Activated CD4-positive, CD25-positive, alpha-beta regulatory T cell treated with anti-CD3 and anti-CD28 coated beads, Interleukin-2, amount 50 U/mL, for 24 hours (primary cell): ENCODE data around the gene PWP2.

ENCODE experiments used
- ATAC-seq, 2 donors: fragments of 150-1000 bp; cut with Tn5 transposase; one replicate each; pipeline ENCODE4 v1.10.0; 2021; ENCODE audit warnings: mild to moderate bottlenecking in 1 of 2, moderate library complexity in 1 of 2

PWP2 gene

DNA sequence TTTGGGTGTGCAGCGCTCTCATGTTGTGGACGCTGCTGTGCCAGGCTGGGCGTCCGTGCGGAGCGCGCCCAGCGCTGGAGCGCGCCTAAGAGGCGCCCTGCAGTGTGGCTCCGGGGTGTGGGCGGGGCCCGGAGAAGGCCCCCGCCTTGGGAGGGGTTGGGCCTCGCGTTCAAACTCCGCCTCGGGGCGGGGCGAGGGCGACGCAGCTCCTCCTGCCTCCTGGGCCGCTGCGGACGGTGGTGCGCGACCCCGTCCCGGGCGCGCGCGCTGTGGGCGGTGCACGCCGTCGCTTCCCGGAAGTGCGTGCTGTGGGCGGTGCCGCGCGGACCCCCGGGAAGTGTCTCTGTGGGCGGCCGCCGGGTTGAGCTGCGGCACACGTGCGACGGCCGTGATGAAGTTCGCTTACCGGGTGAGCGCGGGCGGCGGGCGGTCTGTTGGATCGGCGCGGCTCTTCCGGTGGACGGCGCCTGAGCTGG, at the start of gene PWP2:
PWP2 (plus strand) TSS at position 374 of the 476 bp plus-strand sequence; CDS start at position 392, 18 bp downstream.
- ATAC-seq = peak; percentile 86 to 91

DNA sequence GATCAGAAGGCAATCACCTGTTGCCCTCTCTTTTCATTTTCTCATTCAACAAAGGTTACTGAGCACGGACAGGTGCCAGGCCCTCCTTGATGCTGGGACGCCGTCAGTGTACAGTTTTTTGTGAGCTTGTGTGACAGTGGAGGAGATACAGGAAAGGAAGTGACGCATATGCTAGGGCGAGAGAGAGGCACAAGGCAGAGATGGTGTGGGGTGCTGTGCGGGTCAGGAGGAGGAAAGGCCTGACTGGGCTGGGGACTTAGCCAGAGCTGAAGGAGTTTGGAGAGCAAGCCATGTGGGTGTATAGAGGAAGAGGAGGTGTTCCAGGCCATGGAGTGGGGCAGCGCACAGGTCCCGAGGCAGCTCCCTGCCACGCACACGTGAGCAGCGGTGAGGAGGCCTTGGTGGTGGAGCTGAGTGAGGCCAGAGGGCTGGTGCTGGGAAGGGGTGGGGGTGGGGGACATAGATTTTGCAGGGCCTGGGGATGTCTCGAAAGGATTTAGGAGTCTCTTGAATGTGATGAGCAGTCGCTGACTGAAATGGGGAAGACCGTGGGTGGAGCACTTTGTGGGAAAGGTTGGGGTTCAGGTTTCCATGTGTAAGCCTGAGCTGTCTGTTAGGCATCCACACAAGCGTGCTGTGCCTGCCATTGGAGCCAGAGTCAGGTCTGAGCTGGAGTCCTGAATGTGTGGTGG, 49.1 kb upstream of the PWP2 start:
- peak in 1 of 2 donors; percentile 43 for ATAC-seq

DNA sequence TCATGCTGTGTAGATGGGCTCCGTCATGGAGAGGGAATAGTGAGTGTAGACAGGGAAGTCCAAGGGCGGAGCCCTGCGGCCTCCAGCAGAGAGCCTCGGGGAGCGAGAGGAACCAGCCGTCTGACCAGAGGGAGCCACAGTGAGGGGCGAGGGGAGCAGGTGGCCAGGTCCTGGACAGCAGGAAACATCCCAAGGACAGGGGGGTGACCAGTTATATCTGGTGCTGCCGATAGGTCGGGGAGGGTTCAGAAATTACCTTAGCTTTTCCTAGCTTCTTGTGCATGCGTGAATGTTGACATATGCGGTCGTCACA, 48.6 kb upstream of the PWP2 start:
- peak in 1 of 2 donors; percentile 17 for ATAC-seq

DNA sequence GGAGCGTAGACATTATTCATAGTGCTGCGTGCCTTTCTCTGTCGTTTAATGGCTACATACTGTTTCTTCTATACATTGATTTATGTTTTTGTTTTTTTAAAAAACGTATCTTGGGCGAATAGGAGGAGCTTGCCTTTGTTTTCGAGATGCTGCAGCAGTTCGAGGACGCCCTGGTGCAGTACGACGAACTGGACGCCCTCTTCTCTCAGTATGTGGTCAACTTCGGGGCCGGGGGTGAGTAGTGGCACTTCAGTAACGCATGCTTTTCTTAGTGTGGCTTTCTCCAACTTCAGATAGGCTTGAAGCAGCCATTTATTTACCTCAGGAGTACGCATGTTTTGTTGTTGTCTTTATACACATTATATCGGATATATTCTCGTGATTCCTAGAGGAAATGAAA, 48.2 kb upstream of the PWP2 start:
- ATAC-seq = no peak

DNA sequence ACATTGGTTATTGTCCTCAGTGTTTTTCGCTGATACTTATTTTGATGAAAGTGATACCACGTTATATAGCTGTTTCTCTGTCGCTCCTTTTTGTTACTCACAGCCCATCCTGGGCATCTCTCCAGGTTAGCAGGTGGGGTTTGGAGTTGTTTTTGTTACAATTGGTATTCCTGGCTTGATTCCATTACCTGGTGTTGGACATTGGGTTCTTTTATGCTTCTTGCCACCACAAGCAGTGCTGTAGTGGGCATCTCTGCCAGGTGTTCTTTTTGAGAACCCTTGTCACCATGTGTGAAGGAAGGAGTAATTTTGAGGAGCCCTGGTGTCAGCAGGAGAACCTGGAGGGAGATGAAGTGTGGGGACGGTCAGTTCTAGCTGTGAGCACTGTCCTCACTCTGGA, 47.5 kb upstream of the PWP2 start:
- ATAC-seq = no peak

DNA sequence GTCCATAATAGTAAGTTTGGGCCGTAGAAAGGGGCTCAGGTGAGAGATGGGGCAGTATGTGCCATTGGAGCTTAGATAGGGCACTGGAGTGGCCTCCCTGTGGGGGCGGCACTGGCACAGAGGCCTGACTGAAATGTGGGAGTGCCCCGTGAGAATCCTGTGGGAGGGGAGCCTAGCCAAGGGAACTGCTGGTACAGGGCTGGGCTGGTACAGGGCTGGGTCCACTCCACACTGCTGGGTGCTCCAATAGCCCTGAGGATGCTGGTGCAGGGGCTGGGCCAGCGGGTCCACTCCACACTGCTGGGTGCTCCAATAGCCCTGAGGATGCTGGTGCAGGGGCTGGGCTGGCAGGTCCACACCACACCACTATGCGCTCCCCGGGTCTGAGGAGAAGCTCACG, 44.8 kb upstream of the PWP2 start:
- no peak for ATAC-seq

DNA sequence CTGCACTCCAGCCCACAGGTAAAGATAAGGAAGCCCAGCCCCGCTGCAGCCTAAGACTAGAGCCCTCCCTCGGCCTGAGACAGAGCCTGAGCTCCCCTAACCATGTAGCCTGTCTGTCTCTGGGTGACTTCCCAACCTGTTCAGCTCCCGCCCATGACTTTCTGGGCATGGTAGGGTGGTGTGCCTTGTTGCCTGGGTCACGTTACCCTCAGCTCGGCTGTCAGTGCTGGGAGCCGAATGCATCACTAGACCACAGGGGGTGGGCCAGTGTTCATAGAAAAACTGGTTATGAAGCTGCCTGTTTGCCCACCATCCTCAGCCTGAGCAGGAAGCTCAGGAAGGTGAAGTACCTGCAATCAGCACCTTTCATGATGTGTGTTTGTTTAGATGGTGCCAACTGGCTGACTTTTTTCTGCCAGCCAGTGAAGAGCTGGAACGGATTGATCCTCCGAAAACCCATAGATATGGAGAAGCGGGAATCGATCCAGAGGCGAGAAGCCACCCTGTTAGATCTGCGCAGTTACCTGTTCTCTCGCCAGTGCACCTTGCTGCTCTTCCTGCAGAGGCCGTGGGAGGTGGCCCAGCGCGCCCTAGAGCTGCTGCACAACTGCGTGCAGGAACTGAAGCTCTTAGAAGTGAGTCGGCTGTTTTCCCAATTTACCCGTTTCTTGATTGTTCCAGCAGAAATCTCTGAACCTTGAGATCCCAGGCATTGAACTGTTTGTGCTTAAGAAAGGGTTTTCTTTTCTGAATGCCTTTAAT, 43.9 kb upstream of the PWP2 start:
- no peak for ATAC-seq

DNA sequence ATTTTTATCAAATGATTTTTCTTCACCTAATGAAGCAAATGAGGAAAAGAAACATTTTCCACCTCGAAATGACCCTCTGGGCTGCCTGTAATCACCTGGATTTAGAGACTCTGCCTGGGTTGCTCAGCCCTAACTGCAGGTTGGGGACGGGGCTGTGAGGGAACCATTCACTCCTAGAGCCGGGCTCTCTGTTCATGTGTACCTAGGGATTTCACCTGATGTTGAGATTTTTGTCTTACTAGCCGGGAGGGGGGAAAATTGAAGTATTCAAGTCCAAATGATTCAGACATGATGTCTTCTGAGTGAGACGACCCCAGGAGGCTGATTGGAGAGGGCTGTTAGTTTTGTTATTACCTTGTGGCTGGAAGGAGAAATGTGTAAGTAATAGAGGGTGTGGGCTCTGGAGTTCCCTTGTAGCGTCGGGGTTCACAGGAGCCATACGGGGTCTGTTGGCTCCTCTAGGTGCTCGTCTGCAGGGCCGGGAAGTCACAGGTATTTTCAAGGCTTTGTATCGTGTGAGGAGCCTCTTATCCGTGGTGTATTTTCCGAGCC, 42.3 kb upstream of the PWP2 start:
- ATAC-seq = peak; percentile 36 to 37

DNA sequence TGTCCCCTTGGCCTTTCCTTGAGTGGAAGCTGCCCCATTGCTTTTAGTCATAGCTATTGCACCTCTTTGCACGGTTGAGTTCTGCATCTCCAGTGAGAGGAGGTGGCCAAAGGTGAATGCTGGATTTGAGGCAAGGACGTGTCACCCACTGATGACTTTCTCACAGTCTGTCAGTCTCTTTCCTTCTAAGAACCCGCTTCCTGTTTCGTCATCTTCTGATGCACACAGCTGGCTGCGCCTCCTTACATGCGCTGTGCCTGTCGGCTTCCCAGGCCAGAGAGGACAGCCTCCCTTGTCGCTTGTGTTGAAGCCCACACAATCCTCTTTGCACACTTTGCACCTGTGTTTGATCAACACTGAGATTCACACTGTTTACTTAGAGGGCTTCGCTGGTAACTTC, 41.8 kb upstream of the PWP2 start:
- peak; percentile 99 for ATAC-seq

DNA sequence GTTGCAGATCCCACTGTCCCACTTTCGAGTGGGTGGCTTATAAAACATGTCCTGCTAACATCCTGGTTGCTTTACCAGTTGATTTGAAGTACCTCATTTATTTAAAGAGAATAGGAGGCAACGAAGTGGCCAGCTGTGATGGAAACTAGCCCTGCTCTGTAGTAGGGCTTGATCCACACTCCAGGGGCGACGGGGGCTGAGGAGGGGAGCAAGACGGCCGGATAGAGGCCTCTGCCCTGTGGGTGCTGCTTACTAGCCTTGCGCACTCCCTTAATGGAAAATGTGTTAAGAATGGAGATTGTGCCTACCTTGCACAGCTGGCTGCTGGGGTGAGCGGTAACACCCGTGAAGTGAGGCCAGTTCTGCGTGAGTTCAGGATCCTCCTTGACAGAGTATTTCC, 41.1 kb upstream of the PWP2 start:
- no peak for ATAC-seq

DNA sequence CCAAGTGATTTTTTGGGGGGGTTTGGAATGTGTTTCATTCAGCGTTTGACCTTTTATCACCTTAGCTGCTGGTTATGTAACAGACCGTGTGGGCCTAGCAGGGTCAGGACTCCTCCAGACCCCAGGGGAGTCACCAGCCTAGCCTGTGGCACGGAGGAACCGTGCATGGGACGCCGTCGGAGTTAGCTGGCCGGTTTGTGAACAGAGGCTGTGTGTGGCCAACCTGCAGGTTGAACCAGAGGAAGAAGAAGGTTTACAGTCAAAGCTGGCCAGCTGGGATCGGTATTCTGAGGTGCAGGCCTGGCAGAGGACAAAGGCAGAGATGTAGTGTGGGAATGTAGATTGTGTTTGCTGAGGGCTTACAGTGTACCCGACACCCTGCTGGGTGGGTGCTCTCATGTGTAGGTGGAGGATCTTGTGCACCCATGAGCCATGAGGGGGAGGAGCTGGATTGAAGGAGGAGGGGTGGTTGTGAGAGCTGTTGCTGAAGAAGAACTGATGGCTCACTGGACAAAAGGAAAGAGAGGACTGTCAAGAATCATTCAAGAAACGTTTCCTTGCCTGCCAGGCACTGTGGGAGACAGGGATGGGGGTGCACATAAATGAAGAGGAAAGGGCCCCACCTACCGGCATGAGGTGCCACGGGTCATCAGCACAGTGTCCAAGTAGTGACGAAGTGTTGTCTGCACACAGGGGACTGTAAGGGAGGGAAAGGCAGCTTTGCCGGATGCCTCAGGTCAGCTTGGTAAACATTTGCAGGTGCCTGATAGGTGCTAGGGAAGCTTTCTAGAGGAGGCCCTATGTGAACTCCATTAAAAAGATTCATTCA, 40.0 kb upstream of the PWP2 start:
- no peak for ATAC-seq

DNA sequence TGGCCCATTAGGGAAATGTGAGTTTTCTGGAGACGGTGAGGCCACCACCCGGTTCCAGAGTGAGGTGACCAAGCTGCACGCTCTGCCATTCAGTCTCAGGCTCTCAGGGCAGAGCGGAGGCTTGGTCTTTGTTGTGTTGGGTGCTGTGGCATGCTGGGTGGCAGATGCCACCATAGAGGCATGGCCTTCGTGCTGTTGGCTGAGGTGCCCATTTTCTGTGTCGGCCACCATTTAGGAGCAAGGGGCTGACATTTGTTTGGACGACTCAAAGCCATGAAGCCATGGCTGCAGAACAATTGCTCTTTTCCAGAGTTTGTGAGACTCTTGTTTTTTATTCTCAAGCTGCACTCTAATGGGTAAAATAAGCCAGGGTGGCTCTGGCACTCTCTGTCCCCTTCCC, 36.8 kb upstream of the PWP2 start:
- ATAC-seq = no peak

DNA sequence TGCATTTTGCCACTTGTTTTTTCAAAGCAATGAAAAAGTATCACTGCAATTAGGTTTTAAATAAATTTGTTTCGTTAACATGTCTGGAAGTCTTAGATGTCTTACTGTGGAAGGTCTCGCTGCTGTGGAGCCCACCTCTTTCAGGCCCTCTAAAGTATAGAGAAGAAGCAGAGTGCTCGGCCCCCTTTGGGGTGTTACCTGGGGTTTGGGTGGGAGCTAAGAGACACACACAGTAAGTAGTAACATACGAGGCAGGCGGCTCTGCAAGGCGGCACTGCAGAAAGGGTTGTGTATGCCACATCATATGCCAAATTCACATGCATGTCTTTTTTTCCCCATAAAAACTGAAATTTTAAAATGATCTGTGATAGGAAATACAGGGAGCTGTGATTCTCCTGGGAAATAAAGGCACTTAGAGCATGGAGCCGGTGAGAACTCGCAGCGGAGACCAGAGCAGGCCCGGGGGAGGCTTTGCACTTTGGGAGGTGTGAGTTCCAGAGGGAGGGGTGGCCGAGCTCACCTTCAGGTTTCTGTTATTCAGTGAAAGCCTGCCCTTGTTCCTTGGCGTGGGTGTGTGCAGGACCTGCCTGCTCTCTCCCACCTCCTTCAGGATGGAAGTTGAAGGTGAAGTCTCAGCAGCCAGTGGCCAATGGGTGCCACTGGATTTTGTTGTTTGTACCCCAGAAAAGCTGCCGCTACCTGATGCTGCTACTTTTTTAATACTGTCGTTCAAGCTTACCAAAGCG, 35.7 kb upstream of the PWP2 start:
- no peak for ATAC-seq

DNA sequence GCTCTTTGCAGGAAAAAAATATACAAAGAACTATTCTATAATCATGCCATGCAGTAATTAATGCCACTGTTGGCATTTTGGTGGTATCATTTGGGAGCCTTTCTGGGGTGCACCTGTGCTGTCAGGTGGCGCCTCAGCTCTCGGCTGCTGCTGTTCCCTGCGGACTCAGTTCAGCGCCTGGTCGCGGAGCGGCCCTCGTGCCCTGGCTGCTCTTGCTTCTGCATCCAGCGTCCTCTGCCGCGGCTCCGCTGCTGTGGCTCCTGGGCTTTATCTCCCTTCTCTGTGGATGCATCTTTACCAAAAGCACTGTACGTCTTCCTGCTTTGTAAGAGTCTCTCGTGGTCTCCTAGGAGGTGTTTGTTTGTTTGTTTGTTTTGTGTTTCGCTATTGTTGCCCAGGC, 35.1 kb upstream of the PWP2 start:
- no peak for ATAC-seq

DNA sequence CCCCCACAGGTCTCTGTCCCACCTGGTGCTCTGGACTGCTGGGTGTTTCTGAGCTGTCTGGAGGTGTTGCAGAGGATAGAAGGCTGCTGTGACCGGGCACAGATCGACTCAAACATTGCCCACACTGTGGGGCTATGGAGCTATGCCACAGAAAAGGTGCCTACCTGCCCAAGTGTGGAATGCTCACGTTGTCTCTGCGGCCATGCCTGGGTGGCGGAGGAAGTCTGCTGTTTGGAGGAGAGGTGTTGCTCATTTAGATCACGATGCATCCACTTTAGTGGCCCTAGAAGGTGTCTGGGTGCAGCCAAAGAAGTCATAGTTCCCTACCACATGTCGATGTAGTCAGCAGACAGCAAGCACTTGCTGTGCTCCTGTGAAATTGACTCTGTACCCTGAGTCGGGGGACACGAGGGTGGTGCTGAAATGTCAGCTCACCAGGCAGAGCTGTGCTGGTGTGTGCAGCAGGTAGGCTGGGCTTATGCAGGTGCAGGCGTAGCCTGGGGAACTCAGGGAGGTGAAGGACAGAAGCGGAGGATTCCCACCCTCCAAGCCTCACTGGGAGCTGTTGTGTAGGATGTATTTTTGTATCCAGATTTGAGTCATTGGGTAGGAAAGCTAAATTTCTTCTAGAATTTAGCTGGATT, 32.8 kb upstream of the PWP2 start:
- no peak for ATAC-seq

DNA sequence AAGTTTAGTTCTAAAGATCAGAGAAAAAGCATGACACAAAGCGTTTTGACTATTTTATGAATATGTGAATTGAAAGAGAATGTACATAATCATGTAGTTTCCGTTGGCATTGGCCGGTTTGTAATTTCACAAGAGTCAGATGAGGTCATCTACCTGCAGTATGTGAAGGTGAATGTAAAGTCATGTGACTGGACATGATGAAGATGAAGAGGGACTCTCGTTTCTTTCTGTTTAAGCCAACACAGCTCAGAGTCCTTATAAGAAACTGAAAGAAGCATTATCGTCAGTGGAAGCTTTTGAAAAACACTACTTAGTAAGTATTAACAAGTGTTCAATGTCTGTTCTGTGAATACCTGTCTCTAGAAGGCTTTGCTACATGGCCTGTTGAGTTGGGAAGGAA, 30.9 kb upstream of the PWP2 start:
- peak; percentile 56 to 72 for ATAC-seq

DNA sequence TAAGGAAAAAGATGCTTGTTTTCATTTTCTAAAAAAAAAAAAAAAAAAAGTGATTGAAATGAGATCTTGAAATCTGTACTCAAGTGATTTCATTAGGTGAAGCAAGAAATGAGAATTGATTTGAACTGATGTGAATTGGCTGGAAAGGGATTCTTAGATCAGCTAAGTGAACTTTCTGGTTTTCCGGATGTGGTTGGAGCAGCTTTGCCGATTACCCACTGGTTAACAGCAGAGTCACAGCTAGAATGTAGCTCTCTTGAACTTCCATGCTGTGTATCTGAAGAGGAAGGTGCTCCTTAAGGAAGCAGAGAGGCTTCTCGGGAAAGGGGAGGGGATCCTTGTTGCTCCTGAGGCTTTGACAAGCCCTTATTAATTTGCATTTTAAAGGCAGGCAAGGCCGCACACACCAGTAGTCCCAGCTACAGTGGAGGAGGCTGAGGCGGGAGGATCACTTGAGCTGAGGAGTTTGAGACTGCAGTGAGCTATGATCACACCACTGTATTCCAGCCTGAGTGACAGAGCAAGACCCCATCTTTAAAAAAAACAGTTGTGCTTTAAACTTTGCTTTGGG, 28.7 kb upstream of the PWP2 start:
- ATAC-seq = no peak

DNA sequence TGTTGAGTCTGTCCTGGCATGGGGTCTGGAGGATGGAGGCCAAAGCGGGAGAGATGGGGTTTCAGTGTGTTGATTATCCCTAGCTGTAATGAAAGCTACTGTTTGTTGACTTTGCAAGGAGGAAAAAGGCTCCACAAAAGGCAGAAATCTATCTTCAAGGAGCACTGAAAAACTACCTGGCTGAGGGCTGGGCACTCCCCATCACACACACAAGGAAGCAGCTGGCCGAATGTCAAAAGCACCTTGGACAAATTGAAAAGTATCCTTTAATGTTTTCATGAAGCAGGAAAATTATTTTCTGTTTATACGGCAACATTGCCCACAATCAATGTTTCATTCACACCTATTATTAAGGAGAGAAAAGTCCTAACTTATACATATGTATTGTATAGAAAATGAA, 27.8 kb upstream of the PWP2 start:
- no peak for ATAC-seq

DNA sequence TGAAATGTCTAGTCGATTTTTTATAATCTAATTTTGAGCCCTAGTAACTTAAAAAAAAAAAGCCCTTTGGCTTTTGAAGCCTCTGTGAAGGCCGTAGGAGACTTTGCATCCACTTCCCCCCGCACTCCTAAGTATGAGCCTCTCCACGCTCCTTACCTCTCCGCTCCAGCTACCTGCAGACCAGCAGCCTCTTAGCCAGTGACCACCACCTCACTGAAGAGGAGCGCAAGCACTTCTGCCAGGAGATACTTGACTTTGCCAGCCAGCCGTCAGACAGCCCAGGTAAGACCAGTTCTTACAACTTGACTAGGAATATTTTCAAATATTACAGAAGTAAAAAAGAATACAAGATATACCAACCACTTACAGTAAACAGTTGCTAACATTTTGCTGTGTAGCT, 27.4 kb upstream of the PWP2 start:
- no peak for ATAC-seq

DNA sequence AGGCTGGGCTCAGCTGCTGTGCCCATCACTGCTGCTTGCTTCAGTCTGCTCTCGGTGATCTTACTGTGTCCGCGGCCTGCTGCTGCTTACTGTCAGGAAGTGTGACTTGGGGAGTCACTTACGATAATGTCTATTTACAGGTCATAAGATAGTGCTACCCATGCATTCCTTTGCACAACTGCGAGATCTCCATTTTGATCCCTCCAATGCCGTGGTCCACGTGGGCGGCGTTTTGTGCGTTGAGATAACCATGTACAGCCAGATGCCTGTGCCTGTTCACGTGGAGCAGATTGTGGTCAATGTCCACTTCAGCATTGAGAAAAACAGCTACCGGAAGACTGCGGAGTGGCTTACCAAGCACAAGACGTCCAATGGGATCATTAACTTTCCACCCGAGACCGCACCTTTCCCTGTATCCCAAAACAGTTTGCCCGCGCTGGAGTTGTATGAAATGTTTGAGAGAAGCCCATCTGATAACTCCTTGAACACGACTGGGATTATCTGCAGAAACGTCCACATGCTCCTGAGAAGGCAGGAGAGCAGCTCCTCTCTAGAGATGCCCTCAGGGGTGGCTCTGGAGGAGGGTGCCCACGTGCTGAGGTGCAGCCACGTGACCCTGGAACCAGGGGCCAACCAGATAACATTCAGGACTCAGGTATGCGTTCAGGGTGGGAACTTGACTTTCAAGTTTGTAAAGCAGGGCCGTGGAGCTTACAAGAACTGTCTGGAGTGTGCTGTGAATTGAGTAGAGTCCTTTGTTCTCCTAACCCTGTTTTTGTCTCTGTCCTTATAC, 24.4 kb upstream of the PWP2 start:
- ATAC-seq = no peak
